ENCODE data around the gene DDX27.

GRCh38 chr20:49288250-49288751 is 69.1 kb downstream of the DDX27 start:
- TF ChIP-seq, protein P1, sequence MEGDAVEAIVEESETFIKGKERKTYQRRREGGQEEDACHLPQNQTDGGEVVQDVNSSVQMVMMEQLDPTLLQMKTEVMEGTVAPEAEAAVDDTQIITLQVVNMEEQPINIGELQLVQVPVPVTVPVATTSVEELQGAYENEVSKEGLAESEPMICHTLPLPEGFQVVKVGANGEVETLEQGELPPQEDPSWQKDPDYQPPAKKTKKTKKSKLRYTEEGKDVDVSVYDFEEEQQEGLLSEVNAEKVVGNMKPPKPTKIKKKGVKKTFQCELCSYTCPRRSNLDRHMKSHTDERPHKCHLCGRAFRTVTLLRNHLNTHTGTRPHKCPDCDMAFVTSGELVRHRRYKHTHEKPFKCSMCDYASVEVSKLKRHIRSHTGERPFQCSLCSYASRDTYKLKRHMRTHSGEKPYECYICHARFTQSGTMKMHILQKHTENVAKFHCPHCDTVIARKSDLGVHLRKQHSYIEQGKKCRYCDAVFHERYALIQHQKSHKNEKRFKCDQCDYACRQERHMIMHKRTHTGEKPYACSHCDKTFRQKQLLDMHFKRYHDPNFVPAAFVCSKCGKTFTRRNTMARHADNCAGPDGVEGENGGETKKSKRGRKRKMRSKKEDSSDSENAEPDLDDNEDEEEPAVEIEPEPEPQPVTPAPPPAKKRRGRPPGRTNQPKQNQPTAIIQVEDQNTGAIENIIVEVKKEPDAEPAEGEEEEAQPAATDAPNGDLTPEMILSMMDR (IDR thresholded peaks at IDR 0.05; ENCODE audit: low read depth, low read length, missing input control), result no peak
- TF ChIP-seq REST (IDR thresholded peaks at IDR 0.05), result no peak
- no peak for TF ChIP-seq FOXA1 (IDR thresholded peaks at IDR 0.05)
- TF ChIP-seq RAD21 (IDR thresholded peaks at IDR 0.05), result no peak
- TF ChIP-seq, protein P2, sequence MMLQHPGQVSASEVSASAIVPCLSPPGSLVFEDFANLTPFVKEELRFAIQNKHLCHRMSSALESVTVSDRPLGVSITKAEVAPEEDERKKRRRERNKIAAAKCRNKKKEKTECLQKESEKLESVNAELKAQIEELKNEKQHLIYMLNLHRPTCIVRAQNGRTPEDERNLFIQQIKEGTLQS (IDR thresholded peaks at IDR 0.05), result no peak
- TF ChIP-seq RXRA (IDR thresholded peaks at IDR 0.05), result no peak
- TF ChIP-seq GABPA (IDR thresholded peaks at IDR 0.05 in 1 of 2, conservative IDR thresholded peaks at IDR 0.05 in 1 of 2), result no peak
- no peak for TF ChIP-seq EGR1 (IDR thresholded peaks at IDR 0.05; ENCODE audit: low read depth in 2 of 2)
- TF ChIP-seq MAX (IDR thresholded peaks at IDR 0.05), result no peak
- no peak for TF ChIP-seq YY1 (IDR thresholded peaks at IDR 0.05)
- TF ChIP-seq ZBTB33 (IDR thresholded peaks at IDR 0.05), result no peak
- no peak for TF ChIP-seq HNF4A (conservative IDR thresholded peaks at IDR 0.05)
